HEK293 (cell line): ENCODE data around the gene BRAT1.

Source experiments
- CTCF ChIA-PET: fragments of 350-600 bp; formaldehyde crosslinking; extraction: SDS; loops from one replicate; lab custom pipeline; 2021; ENCODE audit warnings: antibody characterized with exemption; lab: Yijun Ruan, JAX
- POLR2A ChIA-PET: fragments of 300-600 bp; formaldehyde crosslinking; extraction: SDS; loops from one replicate; lab custom pipeline; 2020; ENCODE audit warnings: antibody characterized with exemption, inconsistent platforms; lab: Yijun Ruan, JAX
- H3K27ac ChIP-seq: fragments of 200-500 bp; sonication (Bioruptor generic); 2 replicates; pipeline ENCODE4 v1.5.1; 2014; ENCODE audit warnings: low read depth, low read length, control low read depth, inconsistent platforms; ENCODE audit errors: extremely low read depth
- H3K36me3 ChIP-seq, 2 experiments: fragments of 200-500 bp in 1 of 2; sonication (Bioruptor generic) in 1 of 2; 1 replicate in 1 of 2; 2 replicates in 1 of 2; pipeline ENCODE4 v1.5.1; 2014 to 2017; ENCODE audit warnings: inconsistent platforms in 2 of 2, low read length in 2 of 2; ENCODE audit not compliant: control insufficient read depth in 2 of 2, insufficient read depth in 1 of 2
- H3K4me1 ChIP-seq: fragments of 200-500 bp; sonication (Bioruptor generic); 2 replicates; pipeline ENCODE4 v1.5.1; 2014; ENCODE audit warnings: mild to moderate bottlenecking, low read length, inconsistent platforms; ENCODE audit not compliant: control insufficient read depth, insufficient read depth
- H3K4me3 ChIP-seq: 2 replicates; pipeline ENCODE4 v1.5.1; 2011; ENCODE audit warnings: low read depth, mild to moderate bottlenecking, control low read depth, low read length, moderate library complexity
- H3K9me3 ChIP-seq: fragments of 200-500 bp; sonication (Bioruptor generic); 2 replicates; pipeline ENCODE4 v1.5.1; 2014; ENCODE audit warnings: low read depth, low read length, inconsistent platforms; ENCODE audit not compliant: control insufficient read depth, insufficient read depth
- EGR2 ChIP-seq: fragments of 450-650 bp; formaldehyde crosslinking; IDR thresholded peaks from 2 replicates; pipeline ENCODE4 v1.5.1; 2016; ENCODE audit warnings: low read depth, missing biosample characterization, missing genetic modification characterization
- GLIS1 ChIP-seq: fragments of 450-650 bp; formaldehyde crosslinking; IDR thresholded peaks from 2 replicates; pipeline ENCODE4 v1.5.1; 2016; ENCODE audit warnings: missing biosample characterization, missing genetic modification characterization
- PRDM2 ChIP-seq: fragments of 450-650 bp; formaldehyde crosslinking; IDR thresholded peaks from 2 replicates; pipeline ENCODE4 v1.5.1; 2016; ENCODE audit warnings: missing biosample characterization, missing genetic modification characterization, borderline replicate concordance
- ZBTB17 ChIP-seq: fragments of 450-650 bp; formaldehyde crosslinking; IDR thresholded peaks from 2 replicates; pipeline ENCODE4 v1.5.1; 2016; ENCODE audit warnings: missing biosample characterization, missing genetic modification characterization
- ZBTB20 ChIP-seq: fragments of 450-650 bp; formaldehyde crosslinking; IDR thresholded peaks from 2 replicates; pipeline ENCODE4 v1.5.1; 2016; ENCODE audit warnings: missing biosample characterization, missing genetic modification characterization
- ZEB2 ChIP-seq: fragments of 450-650 bp; formaldehyde crosslinking; IDR thresholded peaks from 2 replicates; pipeline ENCODE4 v1.5.1; 2016; ENCODE audit warnings: missing biosample characterization, missing genetic modification characterization
- ZFHX2 ChIP-seq: fragments of 450-650 bp; formaldehyde crosslinking; conservative IDR thresholded peaks from 2 replicates; pipeline ENCODE4 v1.5.1; 2016; ENCODE audit warnings: missing biosample characterization, missing genetic modification characterization
- ZNF157 ChIP-seq: fragments of 450-650 bp; formaldehyde crosslinking; IDR thresholded peaks from 2 replicates; pipeline ENCODE4 v1.5.1; 2016; ENCODE audit warnings: missing biosample characterization, missing genetic modification characterization
- ZNF366 ChIP-seq: fragments of 450-650 bp; formaldehyde crosslinking; conservative IDR thresholded peaks from 2 replicates; pipeline ENCODE4 v1.5.1; 2016; ENCODE audit warnings: missing biosample characterization, missing genetic modification characterization
- ZNF560 ChIP-seq: fragments of 450-650 bp; formaldehyde crosslinking; IDR thresholded peaks from 2 replicates; pipeline ENCODE4 v1.5.1; 2017; ENCODE audit warnings: missing biosample characterization, missing genetic modification characterization, borderline replicate concordance
- ZNF670 ChIP-seq: fragments of 450-650 bp; formaldehyde crosslinking; IDR thresholded peaks from 2 replicates; pipeline ENCODE4 v1.5.1; 2016; ENCODE audit warnings: missing biosample characterization, missing genetic modification characterization, low read depth
- ZNF701 ChIP-seq: fragments of 450-650 bp; formaldehyde crosslinking; IDR thresholded peaks from 2 replicates; pipeline ENCODE4 v1.5.1; 2016; ENCODE audit warnings: missing biosample characterization, missing genetic modification characterization

Gene BRAT1

GRCh38 chr7:2494191-2495130 lies 60.9 kb downstream of the BRAT1 start:
- ChIA-PET POLR2A (no interaction called here), CTCF (no interaction called here)
- no peaks in the 10 kb centered on the region for H3K9me3 ChIP-seq
- TF ChIP-seq GLIS1 (peak; percentile 44; the same call in 1 of the 2 replicates), PRDM2 (tag by site-specific recombination) (no peak)
- TF ChIP-seq, all 188 proteins: peak for 1
- no peaks in the 10 kb centered on the region for H3K4me1 ChIP-seq
- no peaks in the 10 kb centered on the region for H3K36me3 ChIP-seq
- H3K4me3 ChIP-seq, result no peak overlapping the region
- no peak overlapping the region for H3K27ac ChIP-seq

- CTCF ChIA-PET, result interaction anchor here (1.0 kb wide), 1 partner anchor 10 kb away, joined by 3 read pairs; no protein-coding TSS in a partner anchor
- Histone ChIP-seq H3K4me1 (no peaks in the 10 kb centered on the region), H3K4me3 (no peak overlapping the region), H3K27ac (no peak overlapping the region), H3K36me3 (no peaks in the 10 kb centered on the region), H3K9me3 (no peaks in the 10 kb centered on the region)
- POLR2A ChIA-PET, result interaction anchor here (0.9 to 1.2 kb wide), 2 partner anchors 24 to 27 kb away, joined by 3 read pairs; no protein-coding TSS in a partner anchor
- TF ChIP-seq ZEB2 (tag by site-specific recombination) (peak; percentile 43; the same call in 1 of the 2 replicates), ZNF157 (tag by site-specific recombination) (no peak)
Observed at GRCh38 chr7:2493205-2494164, 61.8 kb downstream of the BRAT1 start.

- no peaks in the 10 kb centered on the region for H3K4me1 ChIP-seq
- TF ChIP-seq ZBTB17 (tag by site-specific recombination), result peak; percentile 59
- no peak for TF ChIP-seq ZBTB20 (tag by site-specific recombination)
- peak; percentile 97 for TF ChIP-seq EGR2 (tag by site-specific recombination)
- no peak for TF ChIP-seq ZNF701
- peak; percentile 94 for TF ChIP-seq ZNF366 (tag by site-specific recombination)
- TF ChIP-seq ZNF670 (tag by site-specific recombination), result no peak
- TF ChIP-seq ZFHX2 (tag by site-specific recombination), result peak; percentile 97
- TF ChIP-seq ZNF560 (tag by site-specific recombination), result no peak
- H3K9me3 ChIP-seq, result no peaks in the 10 kb centered on the region
- H3K36me3 ChIP-seq, result no peaks in the 10 kb centered on the region
- no peak overlapping the region for H3K4me3 ChIP-seq
- CTCF ChIA-PET, result no interaction called here
- no peak overlapping the region for H3K27ac ChIP-seq
- POLR2A ChIA-PET, result no interaction called here
Observed at GRCh38 chr7:2492038-2492437, 63.3 kb downstream of the BRAT1 start.
